Superior temporal gyrus (tissue), 1 donor: ENCODE results near the gene PHRF1.
A peak's percentile ranks its signal among the peaks of the same experiment; 100 is the strongest.

Source experiments
- DNase-seq: peaks from one replicate; pipeline ENCODE4 v3.0.0-alpha.2; 2016; ENCODE audit errors: extremely low spot score

The PHRF1 gene

GRCh38 chr11:539971-540481, 36.2 kb upstream of the PHRF1 start:
- DNase-seq = no peak

- no peak for DNase-seq
Observed at GRCh38 chr11:540583-541432, 35.5 kb upstream of the PHRF1 start.

GRCh38 chr11:541433-541885, 34.8 kb upstream of the PHRF1 start:
- no peak for DNase-seq

- no peak for DNase-seq
Observed at GRCh38 chr11:544817-545166, 31.5 kb upstream of the PHRF1 start.

GRCh38 chr11:545171-545570, 31.1 kb upstream of the PHRF1 start:
- no peak for DNase-seq

- DNase-seq = no peak
Observed at GRCh38 chr11:548700-549603, 27.3 kb upstream of the PHRF1 start.

GRCh38 chr11:550021-550745, 26.1 kb upstream of the PHRF1 start:
- no peak for DNase-seq

- no peak for DNase-seq
Observed at GRCh38 chr11:550746-551085, 25.6 kb upstream of the PHRF1 start.

- DNase-seq = no peak
Observed at GRCh38 chr11:551131-551530, 25.1 kb upstream of the PHRF1 start.

- DNase-seq = no peak
Observed at GRCh38 chr11:551596-551995, 24.7 kb upstream of the PHRF1 start.

- DNase-seq = no peak
Observed at GRCh38 chr11:553083-553987, 22.9 kb upstream of the PHRF1 start.

- DNase-seq = no peak
Observed at GRCh38 chr11:553988-554340, 22.3 kb upstream of the PHRF1 start.

- DNase-seq = peak; percentile 30
Observed at GRCh38 chr11:554428-555226, 21.6 kb upstream of the PHRF1 start.

- no peak for DNase-seq
Observed at GRCh38 chr11:555227-555779, 21.0 kb upstream of the PHRF1 start.

GRCh38 chr11:555780-556661, 20.2 kb upstream of the PHRF1 start:
- no peak for DNase-seq

GRCh38 chr11:556662-557256, 19.5 kb upstream of the PHRF1 start:
- no peak for DNase-seq

- DNase-seq = no peak
Observed at GRCh38 chr11:557328-558132, 18.7 kb upstream of the PHRF1 start.

- no peak for DNase-seq
Observed at GRCh38 chr11:558503-558902, 17.8 kb upstream of the PHRF1 start.
